ENCODE measurements around the gene DPY19L1.
"Not testable (repeated sequence)": the region's sequence is repeated elsewhere in the genome, so short reads cannot be mapped to it uniquely, and the experiment has no call there.

Gene DPY19L1

DNA sequence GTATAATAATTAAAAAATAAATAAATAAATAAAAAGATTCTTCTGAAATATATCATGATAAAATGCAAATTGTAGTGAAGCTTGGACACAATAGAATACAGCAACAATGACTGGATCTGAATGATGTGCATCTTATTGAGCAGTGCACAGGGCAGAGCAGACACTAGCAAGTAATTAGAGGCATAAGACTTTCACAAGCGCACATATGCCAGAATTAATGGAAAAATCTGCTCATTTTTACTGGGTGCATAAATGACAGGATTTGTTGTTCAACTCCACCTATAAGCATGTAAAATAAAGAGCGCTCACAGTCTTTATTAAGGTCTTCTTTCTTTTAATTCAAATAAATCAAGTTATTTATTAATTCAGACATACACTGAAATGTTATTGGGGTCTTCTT is 125.0 kb downstream of the DPY19L1 start:
- TF ChIP-seq, protein P1, sequence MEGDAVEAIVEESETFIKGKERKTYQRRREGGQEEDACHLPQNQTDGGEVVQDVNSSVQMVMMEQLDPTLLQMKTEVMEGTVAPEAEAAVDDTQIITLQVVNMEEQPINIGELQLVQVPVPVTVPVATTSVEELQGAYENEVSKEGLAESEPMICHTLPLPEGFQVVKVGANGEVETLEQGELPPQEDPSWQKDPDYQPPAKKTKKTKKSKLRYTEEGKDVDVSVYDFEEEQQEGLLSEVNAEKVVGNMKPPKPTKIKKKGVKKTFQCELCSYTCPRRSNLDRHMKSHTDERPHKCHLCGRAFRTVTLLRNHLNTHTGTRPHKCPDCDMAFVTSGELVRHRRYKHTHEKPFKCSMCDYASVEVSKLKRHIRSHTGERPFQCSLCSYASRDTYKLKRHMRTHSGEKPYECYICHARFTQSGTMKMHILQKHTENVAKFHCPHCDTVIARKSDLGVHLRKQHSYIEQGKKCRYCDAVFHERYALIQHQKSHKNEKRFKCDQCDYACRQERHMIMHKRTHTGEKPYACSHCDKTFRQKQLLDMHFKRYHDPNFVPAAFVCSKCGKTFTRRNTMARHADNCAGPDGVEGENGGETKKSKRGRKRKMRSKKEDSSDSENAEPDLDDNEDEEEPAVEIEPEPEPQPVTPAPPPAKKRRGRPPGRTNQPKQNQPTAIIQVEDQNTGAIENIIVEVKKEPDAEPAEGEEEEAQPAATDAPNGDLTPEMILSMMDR (conservative IDR thresholded peaks at IDR 0.05) = no peak
- H3K27ac ChIP-seq = no peak overlapping the region

DNA sequence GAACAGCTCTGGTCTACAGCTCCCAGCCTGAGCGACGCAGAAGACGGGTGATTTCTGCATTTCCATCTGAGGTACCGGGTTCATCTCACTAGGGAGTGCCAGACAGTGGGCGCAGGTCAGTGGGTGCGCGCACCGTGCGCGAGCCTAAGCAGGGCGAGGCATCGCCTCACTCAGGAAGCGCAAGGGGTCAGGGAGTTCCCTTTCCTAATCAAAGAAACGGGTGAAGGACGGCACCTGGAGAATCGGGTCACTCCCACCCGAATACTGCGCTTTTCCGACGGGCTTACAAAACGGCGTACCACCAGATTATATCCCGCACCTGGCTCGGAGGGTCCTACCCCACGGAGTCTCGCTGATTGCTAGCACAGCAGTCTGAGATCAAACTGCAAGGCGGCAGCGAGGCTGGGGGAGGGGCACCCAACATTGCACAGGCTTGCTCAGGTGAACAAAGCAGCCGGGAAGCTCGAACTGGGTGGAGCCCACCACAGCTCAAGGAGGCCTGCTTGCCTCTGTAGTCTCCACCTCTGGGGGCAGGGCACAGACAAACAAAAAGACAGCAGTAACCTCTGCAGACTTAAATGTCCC is 130.9 kb downstream of the DPY19L1 start:
- H3K27ac ChIP-seq = not testable (repeated sequence)

DNA sequence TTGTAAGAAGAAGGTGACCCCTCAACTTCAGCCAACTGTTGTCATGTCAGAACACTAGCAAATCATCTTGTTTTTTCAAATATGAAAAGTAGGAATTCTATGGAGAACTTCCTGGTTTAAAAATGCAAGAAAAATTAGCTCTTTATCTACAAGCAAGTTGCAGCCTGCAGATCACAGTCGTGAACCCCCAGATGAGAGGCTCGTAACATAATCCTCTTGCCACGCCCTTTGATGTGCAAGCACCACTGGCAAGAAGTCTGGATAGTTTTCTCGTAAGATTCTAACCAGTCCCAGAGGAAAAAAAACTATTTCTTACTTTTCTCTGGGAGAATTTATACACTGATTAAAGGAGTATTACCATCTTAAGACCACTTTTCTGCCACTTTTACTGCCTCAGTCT is 132.3 kb downstream of the DPY19L1 start:
- TF ChIP-seq, protein P1 (conservative IDR thresholded peaks at IDR 0.05) = no peak
- no peak overlapping the region for H3K27ac ChIP-seq

DNA sequence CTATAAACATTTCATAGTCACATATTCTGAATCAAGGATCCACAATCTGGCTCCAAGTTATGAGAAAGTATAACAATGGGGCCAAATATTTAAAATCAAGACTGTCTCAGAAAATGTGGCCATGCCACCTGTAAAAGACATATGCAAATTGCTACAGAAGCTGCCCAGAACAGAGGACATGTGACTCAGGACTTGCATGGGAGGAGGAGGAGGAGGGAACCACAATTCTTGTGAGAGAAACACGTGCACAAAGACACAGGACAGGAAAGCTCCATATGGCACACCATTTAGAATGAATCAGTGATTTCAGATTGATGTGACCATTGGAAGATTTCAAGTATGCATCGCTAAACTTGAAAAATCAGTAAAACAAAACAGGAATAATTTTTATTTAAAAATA is 133.4 kb downstream of the DPY19L1 start:
- H3K27ac ChIP-seq = not testable (repeated sequence)

DNA sequence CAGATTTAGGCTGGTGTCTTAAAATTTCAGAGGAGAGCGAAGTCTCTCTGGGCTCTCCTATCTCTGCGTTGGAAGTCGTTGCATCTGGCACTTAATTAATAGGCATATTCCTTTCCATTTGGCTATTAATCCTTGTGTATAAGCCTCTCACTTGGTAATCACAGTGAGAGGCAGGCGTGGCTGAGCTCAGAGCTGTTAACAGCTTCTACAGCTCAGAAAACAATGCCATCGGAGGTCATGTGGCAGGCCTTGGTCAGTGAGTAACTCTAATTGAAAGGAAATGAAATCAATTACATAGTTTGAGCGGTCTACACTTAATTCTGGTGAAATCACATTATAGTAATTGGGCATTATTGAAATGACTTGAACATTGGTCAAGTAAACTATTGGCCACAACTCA is 135.1 kb downstream of the DPY19L1 start:
- no peak overlapping the region for H3K27ac ChIP-seq
- TF ChIP-seq, protein P1 (conservative IDR thresholded peaks at IDR 0.05) = no peak

DNA sequence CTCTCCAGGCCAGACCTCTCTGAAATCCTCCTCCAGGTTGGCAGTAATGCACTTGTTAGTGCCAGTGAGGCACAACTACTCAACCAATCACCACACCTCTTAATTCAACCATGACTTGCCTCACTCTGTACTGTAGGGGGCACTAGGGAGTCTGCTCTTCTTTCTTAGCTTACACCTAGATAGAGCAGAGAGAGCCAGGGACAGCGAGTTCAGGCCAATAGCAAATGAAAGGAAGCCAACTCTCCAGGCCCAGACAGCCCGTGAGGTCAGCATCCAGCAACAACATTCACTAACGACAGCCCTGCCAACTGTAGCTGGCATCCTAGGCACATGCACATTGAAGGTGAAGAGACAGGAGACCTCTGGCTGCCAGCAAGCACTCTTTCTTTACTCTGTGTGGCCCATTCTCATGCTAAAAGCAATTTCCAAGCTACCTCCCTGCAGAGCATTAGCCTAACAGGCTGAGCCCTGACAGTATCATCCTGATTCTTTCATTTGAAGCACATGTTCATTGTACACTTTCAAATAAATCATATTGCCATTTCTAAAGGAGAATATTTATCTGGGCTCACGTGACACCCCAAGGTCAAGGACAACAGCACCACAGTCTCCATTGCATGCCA is 136.3 kb downstream of the DPY19L1 start:
- TF ChIP-seq, protein P1 (conservative IDR thresholded peaks at IDR 0.05) = no peak

DNA sequence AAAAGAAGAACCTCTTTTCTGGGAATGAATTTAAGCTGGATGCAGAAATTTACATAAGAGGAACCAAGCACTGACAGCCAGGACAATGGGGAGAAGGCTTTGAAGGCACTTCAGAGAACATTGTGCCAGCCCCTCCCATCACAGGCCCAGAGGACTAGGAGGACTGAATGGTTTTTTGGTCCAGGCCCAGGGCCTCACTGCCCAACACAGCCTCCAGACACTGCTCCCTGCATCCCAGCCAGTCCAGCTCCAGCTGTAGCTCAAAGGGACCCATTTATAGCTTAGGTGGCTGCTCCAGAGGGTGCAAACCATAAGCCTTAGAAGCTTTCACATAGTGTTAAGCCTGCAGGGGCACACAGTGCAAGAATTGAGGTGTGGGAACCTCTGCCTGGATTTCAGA is 142.1 kb downstream of the DPY19L1 start:
- H3K27ac ChIP-seq = no peak overlapping the region
- TF ChIP-seq, protein P1 (conservative IDR thresholded peaks at IDR 0.05) = no peak

More for the DNA sequence above, 136.3 kb downstream of the DPY19L1 start:
- no peak overlapping the region for H3K27ac ChIP-seq

DNA sequence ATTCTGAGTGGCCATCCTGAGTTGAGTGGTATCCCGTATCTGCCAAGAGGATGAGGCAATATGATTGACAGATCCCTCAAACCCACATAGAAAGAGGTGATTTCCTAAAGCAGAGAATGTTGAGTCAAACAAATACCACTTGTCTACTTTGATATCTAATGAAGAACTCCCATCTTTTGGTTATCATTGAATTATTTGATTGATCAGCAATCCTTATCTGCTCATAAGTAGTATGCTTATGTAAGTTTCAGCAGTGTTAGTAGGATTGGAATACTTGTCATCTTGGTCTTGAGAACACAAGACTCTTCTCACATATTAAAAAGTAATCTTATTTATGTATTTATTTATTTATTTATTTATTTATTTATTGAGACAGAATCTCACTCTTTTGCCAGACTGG is 147.3 kb downstream of the DPY19L1 start:
- no peak overlapping the region for H3K27ac ChIP-seq
- TF ChIP-seq, protein P1 (conservative IDR thresholded peaks at IDR 0.05) = no peak

All from VCaP (cell line).